NCI-H1092 treated with DMSO at 0.1 percent for 48 hours (cell line): ENCODE data around the gene SLC16A3.

Experiments used
- DNase-seq: peaks from one replicate; lab custom pipeline; 2025; lab: John Stamatoyannopoulos, UW

Gene SLC16A3

DNA sequence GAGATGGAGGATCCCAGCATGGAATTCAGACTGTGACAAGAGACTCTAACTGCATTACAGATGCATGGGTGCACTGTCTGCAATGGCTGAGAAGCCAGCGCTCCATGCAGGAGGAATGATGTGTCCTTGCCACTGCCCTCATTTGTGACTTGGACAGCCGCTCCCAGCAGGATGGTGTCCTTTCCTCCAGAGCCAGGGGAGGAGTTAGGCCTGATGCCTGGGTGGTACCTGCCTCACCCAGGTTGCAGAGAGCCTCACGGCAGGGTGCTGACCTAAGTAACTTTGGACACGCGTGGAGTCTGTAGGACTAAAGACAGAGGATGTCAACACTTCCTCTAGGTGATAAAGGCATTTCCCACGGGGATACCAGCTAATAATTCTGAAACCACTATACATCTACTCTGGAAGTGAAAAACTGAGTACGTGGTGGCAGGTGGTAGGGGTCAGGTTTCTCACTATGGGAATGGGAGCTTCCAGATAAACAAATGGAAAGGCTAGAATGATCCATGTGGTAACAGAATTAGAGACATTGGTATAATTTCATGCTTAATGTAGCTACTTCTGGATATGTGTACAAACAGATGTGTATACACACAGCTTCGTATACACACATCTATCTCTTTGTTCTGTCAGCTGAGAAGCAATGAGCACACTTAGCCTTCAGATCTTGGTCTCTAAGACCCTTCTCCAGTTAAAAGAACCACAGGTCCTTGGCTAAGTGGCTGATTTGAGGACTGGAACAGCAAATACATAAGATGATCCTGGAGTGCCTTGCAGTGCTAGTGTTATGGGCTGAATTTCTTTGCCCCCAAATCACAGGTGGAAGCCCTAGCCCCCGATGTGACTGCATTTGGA, 58.4 kb downstream of the SLC16A3 start:
- DNase-seq: no peak

- no peak for DNase-seq
These were observed 59.3 kb downstream of the SLC16A3 start for GRCh38 chr17:82287868-82288801.
